LoVo (cell line): ENCODE measurements around the gene ADK.
"Not testable (repeated sequence)": the region's sequence is repeated elsewhere in the genome, so short reads cannot be mapped to it uniquely, and the experiment has no call there.

Experiments used
- DNase-seq: peaks from one replicate; pipeline ENCODE4 v3.0.0-alpha.2; 2016; ENCODE audit warnings: low spot score

ADK gene

DNA sequence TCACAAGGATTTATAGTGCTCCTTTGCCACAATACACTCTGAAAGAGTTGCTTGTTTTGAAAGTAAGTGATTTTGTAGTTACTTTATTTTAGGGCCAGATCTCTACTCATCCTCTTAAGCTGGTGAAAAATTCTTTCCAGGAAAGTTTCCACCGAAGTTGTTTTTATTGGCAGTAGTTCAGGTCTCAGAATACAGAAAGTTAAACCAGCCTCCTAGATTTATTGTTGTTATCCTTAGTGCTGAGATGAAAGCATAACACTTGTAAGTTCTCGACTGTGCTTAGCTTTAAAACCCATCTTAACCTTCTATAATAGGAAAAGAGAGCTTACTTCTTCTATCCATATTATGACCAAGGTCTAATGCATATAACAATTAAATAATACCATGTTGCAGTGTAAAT, 5.9 kb upstream of the ADK start:
- DNase-seq = no peak

- DNase-seq = not testable (repeated sequence)
Observed at GRCh38 chr10:74146980-74147379, 4.0 kb upstream of the ADK start.

GRCh38 chr10:74150204-74150989, 624 bp upstream of the ADK start, which contains the start of gene AP3M1:
TSS of gene AP3M1 (minus strand) at chr10:74150828. CDS start at chr10:74138379, 12,449 bp downstream.
- no peak for DNase-seq

DNA sequence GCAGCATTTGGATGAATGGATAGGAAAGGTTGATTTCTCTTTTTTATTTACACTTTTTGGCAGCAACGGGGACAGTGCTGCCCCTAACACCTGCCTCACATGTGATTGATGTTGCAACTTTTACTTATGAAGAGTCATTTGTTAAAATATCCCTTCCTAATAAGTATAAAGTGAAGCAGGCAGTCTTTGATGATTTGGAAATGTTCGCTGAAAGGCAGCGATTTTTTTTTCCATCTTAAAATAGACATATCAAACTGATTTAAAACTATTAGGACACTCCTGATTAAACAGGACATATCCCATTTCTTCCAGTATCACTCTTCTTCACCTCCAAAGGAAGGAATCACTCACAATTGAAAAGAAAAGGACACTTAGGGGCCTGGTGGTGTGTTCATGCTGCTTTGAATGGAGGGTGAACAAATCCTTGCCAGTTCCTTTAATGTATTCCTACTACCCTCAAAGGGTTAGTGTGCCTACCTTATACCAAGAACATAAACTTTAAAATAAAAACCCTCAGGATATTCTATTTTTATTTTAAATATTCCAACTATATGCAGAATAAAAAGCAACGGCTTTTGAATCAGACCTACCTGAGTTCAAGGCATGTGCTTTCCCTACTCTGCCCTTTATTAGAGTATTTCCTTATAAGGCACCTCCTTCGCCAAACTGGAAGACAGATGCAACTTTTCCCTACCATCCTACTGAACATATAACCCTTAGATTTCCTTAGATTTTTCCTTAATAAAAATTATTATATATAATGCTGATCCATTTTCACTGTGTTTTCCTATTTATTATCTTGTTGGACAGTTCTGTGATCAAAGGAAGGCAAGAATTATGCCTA, 1.1 kb downstream of the ADK start:
- no peak for DNase-seq

DNA sequence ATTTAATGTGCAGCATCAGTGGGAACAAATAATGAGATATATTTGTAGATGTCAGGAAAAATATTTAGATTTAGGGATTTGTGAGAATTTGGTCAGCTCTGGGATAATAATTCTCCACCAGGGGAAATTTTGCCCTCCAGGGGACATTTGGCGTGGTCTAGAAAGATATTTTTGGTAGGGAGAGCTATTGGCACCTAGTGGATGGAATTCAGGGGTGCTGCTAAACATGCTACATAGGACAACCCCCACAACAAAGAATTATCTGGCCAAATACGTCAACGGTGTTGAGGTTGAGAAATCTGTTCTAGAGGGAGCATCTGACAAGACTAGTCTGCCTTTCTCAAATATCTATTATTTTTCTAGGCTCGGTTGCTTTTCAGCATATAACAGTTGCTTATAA, 2.1 kb downstream of the ADK start:
- DNase-seq = no peak

GRCh38 chr10:74153676-74154075, 2.7 kb downstream of the ADK start:
- DNase-seq = no peak

DNA sequence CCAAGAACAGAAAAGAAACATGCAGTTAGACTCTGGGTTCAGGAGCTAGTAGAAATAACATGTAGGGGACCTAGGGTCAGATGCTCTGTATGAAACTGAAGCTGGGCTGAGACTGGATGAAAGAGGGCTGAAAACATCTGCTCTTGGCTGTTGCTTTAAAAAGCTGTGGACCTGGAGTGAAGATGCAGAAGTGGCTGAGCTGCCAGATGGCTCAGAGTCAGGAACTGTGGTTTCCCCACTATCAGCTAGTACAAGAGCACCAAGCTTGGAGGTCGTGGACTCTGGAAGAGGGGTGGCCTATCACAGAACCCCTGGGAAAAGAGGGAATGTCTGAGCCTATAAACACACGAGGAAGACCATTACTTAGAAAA, 5.9 kb downstream of the ADK start:
- no peak for DNase-seq

DNA sequence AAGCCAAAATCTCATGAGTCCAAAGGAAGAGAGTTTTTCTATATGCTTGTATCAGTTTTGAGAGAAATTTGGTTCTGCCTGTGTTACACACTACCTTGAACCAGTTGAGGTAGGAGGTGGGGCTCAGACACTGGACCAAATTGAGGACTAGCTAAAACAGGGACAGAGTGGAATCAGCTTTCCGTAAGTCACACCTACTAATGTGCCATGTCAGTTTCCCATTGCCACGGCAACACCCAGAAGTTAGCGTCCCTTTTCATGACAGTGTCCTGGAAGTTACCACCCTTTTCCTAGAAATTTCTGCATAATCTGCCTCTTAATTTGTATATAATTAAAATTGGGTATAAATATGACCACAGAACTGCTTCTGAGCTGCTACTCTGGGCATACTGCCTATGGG, 9.0 kb downstream of the ADK start:
- no peak for DNase-seq

DNA sequence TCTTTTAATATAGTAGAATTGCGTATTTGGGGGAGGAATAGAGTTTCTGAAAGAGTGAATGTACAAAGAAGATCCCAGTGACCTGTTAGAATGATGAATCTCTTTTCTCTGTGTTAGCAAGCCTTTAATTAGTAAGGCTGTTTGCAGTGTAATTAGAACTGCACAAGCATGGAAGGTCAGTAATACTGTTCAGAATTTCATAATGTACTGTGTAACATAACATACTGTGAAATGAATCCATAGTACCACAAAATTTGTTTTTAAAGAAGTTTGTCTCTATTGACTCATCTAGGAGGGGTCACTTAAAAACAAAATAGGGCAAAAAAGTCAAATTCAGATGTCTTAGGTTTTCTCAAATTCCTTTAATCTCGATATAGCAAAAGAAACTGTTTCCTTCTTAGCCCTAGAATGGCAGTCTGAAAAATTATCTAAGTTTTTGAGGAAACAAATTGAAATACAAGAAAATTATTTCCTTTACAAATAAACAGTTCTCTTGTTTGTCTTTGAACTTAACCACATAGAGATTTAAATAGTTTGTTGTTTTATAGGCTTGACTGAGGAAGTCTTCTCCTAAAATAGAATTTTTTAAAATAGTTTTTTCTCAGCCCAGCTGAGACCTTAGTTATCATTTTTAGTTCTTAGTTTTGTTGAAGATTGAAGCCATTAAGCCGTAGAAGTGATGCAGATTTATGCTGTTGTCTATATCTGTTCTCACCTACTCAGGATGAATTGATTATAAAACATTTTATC, 12.5 kb downstream of the ADK start:
- DNase-seq = no peak

DNA sequence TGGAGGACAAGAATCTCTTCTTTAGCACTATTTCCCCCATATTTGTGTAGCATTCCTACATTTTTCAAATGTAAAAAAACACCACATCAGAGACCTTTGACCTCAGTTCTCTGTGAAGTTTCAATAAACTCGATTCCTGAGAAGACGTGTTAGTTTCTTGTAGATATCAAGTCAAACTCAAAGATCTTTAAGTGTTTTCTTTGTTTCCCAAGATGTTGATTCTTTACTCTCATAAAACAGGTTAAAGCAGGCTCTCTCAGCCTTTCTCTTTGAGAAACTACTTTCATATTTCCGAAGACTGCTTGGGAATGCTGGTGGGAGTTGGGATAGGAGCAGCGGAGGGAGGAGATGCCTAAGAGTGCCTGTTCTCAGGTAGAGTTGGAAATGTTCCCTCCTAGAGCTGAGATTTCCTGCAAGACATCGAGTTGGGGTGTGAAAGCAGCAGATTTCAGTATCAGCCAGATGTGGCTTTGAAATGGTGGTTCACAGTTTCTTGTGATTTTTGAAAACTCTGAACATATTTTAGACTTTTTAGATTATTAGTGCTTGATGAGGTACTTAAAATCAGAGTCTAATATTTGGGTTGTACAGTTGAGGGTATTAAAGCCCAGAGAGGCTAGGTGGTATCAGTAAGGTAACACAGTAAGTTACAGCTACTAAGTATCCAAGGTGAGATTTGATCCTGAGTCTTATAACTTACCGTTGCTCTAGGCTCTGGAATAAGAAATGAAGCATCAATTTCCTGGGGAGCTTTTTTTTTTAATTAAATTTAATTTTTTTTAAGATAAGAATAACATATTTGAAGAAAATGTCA, 13.9 kb downstream of the ADK start:
- DNase-seq = no peak

- DNase-seq = no peak
Observed at GRCh38 chr10:74165530-74165901, 14.5 kb downstream of the ADK start.

GRCh38 chr10:74167443-74167842, 16.4 kb downstream of the ADK start:
- DNase-seq = no peak

DNA sequence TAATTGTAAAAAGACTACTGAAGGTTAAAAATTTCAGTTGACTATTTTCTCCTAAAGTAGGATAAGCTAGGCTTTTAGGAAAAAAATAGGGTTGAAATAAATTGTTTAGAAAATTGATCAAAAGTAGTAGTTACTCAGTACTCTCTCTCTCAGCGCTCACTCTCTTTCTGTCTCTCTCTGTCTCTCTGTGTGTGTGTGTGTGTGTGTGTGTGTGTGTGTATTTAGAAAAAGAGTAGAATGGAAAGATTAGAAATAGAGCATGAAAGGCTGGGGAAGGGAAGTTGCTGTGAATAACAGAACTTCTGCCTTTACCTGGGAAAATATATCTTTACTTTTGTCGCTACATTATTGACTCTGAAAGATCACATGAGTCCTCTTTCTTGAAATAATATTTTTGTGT, 20.6 kb downstream of the ADK start:
- no peak for DNase-seq

DNA sequence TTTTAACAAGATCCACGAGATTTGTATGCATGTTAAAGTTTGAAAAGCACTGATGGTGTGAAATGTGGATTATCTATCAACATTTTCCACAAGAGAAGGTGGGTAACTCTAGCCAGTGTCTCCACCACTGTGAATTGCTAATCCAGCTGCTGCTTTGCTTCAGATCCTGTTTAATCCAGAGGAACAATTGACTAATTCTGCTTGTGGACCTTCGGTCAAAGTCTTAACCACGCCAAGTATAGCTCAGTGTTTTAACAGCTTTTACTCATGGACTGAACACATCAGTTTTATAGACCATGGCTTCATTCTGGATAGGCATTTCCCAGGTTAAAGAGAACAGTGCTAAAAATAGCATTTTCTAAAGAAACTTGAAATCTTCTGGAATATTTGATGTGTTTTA, 23.5 kb downstream of the ADK start:
- no peak for DNase-seq

DNA sequence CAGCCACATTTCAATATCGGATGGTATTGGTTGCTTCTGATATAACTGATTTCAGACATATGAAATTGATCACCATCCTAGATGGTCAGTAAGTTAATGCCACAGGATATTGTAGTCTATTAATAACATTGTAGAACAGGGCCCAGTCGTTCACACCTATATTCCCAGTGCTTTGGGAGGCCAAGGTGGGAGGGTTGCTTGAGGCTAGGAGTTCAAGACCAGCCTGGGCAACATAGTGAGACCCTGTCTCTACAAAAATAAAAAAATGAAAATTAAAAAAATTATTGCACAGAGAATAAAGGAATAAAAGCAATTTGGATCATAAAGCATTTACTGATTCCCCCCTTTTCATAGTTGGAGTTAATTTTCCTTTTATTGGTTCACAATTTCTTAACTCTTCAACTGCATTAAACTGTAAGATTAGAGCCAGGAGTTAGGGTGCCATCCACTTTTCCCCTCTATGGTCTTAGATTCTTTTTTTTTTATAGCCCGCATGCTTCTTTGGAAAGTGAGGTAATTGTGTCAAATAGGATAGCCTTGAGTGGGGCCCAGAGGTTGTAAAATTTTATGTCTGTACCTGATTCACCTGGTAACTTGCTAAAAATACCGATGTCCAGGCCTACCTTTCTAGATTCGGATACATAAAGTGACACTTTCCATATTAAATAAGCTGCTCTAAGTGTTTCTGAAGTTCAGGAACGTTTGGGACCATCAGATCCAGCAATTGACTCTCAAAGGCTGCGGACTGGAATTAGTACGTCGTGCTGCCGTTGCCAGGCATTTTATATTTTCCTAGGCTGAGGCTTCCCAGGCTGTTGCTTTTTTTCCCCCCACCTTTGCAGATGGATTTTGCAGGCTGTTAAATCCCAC, 24.7 kb downstream of the ADK start:
- peak; percentile 32 for DNase-seq

DNA sequence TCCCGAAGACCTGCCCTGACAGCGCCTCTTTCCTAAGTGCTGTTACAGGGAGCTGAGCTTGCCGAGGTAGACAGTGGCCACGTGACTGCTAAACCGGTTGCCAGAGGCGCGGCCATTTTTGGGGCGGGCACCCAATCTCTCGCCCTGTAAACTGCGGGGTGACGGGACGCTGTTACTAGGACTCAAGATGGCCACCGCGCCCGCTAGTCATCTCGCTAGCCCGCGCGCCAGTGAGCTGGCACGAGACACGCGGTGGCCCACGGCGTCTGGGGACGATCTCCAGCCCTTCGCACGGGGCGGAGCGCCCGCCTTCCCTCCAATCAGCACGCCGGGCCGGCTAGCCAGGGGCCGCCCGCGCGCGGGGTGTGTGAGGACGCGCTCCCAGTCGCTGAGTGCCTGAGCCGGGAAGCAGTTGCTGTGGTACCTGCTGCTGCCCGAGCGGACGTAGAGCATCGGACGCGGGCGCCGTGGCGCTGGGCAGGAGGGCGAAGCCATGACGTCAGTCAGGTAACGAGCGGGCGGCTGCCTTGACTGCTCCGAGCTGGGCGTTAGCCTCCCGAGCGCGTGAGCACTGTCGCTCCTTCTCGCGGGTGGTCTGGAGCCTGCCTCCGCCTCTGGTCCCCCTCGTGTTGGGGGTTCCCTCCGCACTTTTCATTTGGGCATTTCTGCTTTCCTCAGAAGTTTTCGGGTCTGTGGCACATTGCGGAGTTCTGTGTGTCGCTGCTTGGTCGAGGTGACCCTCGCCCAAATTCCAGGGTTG, 25.5 kb downstream of the ADK start:
- DNase-seq = peak; percentile 97

DNA sequence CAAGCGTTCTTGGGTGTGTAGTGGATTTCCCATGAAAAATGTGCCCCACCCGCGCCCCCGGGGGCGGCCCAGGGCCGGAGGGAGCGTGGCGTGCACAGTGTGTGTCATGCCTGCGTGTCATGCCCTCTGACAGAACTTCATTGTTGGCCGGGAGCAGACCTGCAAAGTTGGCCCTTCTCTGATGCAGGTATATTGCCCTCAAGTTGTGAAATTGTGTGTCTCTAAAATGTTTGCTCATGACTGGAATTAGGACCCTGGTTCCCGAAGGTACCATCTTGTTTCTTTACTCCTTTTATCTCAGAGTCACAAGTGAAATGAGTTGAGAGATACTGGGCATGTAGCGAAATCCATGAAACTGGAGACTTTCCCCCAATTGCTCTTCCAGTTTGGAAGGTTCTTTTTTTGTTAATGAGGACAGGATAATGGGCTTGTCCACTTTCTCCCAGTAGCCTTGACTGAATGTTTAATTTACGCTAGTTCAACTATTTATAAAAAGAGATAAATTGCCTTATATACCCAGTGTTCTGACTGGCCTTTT, 26.2 kb downstream of the ADK start:
- DNase-seq = peak; percentile 37

GRCh38 chr10:74178042-74178791, 27.2 kb downstream of the ADK start:
- no peak for DNase-seq

DNA sequence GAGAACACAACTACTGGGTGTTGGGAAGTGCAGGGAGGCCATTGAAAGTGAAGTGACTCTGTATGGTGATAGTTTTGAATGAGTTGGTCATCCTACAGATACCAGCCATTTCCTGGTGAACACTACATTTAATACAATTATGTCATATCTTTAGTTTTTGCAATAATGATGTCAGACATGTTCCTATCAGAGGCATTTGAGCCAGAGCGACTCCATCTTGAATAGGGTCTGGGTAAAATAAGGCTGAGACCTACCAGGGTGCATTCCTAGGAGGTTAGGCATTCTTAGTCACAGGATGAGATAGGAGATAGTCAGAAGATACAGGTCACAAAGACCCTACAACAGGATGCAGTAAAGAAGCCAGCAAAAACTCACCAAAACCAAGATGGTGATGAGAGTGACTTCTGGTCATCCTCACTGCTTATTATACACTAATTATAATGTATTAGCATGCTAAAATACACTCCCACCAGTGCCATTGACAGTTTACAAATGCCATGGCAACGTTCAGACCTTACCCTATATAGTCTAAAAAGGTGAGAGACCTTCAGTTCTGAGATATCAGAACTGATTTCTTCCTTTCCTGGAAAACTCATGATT, 28.2 kb downstream of the ADK start:
- DNase-seq = no peak
